Suppressor macrophage treated with lipopolysaccharide for 4 hours (primary cell): Measurements from ENCODE around the gene GSC2.

Experiments
- DNase-seq: peaks from one replicate; pipeline ENCODE4 v3.0.0-alpha.2; 2020

GSC2 gene

GRCh38 chr22:19114984-19115552 is 35.0 kb downstream of the GSC2 start:
- no peak for DNase-seq

- DNase-seq = no peak
These were observed 36.7 kb downstream of the GSC2 start for GRCh38 chr22:19113429-19113828.

DNA sequence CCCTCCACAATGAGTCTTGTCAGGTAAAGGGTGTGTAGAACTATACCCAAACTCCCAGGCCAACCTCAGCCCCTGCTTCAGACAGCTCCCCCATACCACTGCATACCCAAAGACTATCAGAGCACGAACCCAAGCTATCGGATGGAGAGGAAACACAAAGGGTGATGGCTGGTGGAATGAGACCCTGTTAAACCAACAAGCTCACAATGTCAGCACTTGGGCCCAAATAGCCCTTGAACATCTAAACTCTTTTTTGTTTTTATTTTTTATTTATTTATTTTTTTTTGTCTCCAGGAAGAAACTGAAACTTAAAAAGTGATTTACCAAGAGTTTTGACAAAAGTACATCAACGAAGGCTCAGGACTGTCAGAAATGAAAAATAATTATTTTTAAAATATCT is 38.5 kb downstream of the GSC2 start:
- DNase-seq = no peak

- DNase-seq = no peak
These were observed 39.0 kb downstream of the GSC2 start for GRCh38 chr22:19111140-19111539.

- DNase-seq = peak; percentile 48
These were observed 39.4 kb downstream of the GSC2 start for GRCh38 chr22:19110646-19111045.

DNA sequence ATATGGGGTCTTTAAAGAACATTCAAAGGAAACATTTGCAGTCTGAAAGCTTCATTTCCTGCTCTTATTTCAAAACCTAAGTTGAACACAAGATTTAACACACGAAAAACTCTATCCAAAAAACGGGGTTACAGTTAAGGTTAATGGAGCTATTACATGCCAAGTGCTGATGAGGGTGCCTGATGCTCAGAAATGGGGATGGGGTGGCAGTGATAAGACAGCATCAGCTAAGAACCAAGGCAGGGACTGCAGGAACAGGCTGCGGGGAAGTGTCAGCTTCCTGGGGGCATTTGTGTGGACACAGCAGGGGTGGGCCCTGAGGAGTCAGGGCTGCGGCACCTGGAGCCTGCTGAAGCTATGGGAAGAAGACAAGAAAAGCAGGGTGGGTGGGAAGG is 40.0 kb downstream of the GSC2 start:
- DNase-seq = no peak

GRCh38 chr22:19109198-19110063 is 40.7 kb downstream of the GSC2 start:
- peak; percentile 90 for DNase-seq

- peak; percentile 36 for DNase-seq
These were observed 41.3 kb downstream of the GSC2 start for GRCh38 chr22:19108807-19109197.

- no peak for DNase-seq
These were observed 42.4 kb downstream of the GSC2 start for GRCh38 chr22:19107730-19108074.

DNA sequence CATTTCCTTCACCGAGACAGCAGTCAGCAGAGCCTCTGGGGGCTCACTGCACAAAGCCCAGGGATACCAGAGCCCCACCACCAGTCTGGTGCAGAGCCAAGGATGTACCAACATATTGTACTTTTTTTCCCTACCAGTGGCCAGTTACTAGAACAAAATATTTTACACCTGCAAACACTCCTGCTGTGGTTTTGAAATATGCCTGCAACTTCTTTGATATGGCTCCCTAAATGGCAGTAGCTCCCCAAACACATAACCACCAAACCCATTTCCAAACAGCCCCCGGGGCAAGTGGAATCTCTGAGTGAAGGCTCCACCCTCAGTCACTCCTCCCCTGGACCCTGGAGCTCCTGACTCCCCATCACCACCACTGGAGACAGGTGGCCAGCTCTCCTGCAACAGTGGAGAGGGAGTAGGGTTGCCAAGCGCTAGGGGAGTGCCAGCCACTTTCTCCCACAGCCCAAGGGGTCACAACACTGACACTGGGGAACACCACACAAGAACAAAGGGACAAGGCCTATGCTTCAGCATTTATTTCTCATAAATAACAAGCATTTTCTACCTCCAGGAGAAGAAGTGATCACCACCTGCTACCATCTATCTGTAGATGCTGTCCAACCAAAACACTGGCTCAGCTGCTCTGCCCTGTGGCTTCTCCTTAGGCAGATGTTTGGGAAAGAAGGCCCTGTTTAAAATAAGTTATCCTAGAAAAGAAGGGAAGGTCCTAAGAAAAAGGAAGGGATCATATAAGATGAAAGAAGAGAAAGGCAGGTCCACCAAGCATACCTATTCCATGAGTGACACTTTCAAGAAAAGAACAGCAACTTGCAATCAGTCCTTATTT is 43.0 kb downstream of the GSC2 start:
- no peak for DNase-seq

DNA sequence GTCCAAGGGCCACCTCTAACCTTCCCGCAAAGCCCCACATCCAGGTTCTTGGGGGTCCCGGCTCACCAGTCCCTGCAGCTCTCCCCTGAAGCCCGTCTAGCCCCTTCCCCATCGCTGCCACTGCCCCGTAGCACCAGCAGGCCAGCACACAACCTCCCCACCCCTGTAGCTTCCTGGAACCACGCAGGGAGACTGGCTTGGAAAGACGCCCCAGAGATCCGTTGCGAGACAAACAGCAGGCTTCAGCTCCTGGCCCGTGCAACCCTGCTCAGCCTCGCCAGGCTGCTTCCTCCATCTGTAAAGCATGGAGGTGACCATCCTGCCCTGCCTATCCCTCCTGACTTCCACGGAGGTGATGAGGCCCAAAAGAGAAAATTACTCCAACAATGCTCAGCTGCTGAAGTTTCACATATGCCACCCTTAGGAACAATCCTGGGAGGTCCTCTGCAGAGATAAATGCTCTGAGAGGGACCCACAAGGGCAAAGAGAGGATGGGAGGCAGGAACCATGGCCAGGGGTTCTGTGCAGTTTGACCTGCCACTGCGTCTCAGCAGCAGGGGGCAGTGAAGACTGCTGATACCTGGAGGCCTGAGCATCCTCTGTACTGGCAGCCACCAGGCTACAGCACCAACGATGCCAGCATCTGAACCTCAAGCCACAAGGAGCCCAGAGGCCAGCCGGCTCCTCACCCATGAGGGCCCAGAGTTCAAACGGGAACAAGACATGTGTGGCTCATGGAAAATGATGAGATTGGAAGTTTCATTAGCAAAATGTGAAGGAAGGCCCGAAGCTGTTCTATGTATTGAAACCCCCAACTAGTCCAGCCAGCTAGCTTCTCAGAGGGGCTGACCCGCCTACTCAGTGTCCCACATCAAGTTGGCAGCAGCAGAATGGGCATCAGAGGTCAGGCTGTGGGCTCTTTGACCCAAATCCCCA is 44.0 kb downstream of the GSC2 start:
- no peak for DNase-seq

DNA sequence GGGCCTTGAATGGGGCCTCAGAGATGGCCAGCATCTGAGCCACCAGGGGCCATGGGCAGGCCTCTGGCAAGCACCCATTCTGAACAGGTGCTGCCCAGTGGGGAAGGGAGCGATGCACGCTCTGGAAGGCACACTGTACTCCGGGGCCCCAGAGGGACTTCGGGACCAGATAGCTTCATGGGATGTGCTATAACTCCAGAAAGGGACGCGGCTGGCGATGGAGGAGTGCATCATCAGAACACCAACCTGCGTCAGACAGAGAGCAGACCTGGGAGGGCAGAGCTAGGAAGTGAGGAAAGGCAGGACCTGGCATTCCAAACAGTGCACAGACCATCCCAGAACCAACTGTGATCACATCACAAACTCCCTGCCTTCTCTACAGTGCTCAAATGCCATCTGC is 44.6 kb downstream of the GSC2 start:
- no peak for DNase-seq

DNA sequence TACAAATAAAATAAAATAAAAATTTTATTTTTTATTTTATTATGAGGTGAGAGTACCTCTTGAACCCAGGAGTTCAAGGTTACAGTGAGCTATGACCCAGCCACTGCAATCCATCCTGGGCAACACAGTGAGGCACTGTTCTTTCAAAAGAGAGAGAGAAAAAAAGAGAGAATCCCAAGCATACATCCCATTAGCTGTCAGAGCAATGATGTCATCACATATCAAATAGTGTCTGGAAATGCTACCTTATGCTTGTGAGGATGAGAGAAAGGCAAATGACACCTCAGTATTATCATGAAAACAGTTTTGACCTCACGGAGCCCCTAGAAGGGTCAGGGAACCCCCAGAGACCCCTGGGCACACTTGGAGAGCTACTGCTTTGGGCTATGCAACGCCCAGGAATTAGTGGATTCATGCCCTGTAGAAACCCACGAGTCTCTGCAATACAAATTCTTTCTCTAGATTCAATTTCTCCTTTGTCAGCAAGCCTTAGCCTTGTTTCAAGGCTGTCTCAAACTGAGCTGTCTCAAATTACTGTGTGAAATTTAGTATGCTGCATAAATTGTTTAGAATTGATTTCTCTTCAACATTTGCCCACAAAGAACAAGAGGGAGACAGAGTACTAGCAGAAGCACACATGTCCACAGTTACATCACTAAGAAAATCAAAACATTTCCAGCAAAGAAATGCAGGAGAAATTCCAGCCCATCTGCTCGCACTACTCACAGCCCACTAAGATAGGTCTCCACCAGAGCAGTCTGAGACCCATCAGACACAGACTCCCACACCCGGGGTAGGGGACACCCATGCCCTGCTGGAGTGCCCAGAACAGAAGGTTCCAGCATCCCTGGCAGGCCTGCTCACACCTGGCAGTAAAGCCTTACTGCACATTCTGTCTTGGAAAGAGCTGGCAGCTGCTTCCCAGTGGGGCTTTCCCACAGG is 45.9 kb downstream of the GSC2 start:
- DNase-seq = no peak

DNA sequence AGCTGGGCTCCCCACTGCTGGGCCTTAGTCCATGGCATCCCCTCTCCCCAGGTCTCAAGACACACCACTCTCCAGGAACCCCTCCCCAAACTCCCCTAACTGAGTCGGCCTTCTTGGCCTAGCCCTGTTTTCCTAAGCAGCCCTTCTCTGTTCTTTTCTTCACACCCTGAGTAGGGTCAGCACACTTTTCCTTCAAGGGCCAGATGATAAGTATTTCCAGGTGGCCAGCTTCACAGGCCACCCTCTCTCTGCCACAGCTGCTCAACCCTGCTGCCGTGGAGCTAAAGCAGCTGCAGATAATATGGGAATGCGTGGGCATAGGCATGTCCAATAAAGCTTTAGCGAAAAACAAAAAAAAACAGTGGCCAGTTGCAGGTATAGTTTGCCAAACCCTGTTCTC is 51.9 kb downstream of the GSC2 start:
- DNase-seq = no peak

DNA sequence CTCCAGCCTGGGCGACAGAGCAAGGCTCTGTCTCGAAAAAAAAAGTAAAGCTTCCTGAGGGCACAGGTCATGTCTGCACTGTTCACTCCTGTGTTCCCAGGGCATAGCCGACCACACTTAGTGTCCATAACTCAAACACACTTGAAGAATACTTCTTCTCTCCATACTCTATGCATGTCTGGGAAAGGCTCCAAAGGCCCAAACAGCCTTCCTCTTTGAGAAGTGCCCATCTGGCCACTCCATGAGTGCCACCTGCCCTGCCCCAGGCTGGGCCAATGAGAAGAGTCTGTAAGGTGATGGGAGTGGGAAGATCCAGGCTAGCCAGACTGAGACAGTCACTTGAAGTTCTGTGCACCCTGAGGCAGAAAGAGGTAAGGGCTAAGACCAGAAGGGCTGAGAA is 52.6 kb downstream of the GSC2 start:
- no peak for DNase-seq
